CD4-positive, alpha-beta T cell (primary cell): ENCODE results near the gene ACADSB. TPM values are rescaled to one million over a fixed set of nuclear protein-coding genes. Genes with fewer than 3 reads are reported as not detected.

Source experiments
- ATAC-seq: fragments of 200-7000 bp; cut with Tn5 transposase; one replicate; pipeline ENCODE4 v1.10.0; 2022; ENCODE audit warnings: mild to moderate bottlenecking; ENCODE audit not compliant: poor library complexity
- CTCF ChIA-PET: fragments of 350-600 bp; sonication (Branson Sonifier 250); formaldehyde crosslinking; loops from one replicate; lab custom pipeline; 2021; ENCODE audit warnings: antibody characterized with exemption, inconsistent platforms; lab: Charles Lee
- POLR2A ChIA-PET: fragments of 350-600 bp; sonication (Branson Sonifier 250); formaldehyde crosslinking; loops from one replicate; lab custom pipeline; 2021; ENCODE audit warnings: antibody characterized with exemption, inconsistent platforms; lab: Charles Lee
- DNase-seq, 14 experiments: peaks; one replicate each; pipeline ENCODE4 v3.0.0-alpha.2; 2013 to 2020; ENCODE audit warnings: mixed read lengths in 2 of 14
- H3K27ac ChIP-seq, 2 donors: one replicate each; pipeline versions ENCODE4 v1.5.1 to v1.7.0; 2013; ENCODE audit warnings: low read length in 2 of 2, low read depth in 1 of 2, mild to moderate bottlenecking in 1 of 2
- H3K27me3 ChIP-seq, 2 experiments: 1 replicate in 1 of 2; 2 replicates in 1 of 2; pipeline versions ENCODE4 v1.6.1 to v1.7.0; 2013; ENCODE audit warnings: low read length in 2 of 2, control low read depth in 1 of 2, mild to moderate bottlenecking in 1 of 2, moderate library complexity in 1 of 2; ENCODE audit not compliant: insufficient read depth in 2 of 2, control insufficient read depth in 1 of 2
- H3K36me3 ChIP-seq: one replicate; pipeline ENCODE4 v1.6.1; 2013; ENCODE audit warnings: low read length, control low read depth; ENCODE audit not compliant: insufficient read depth
- H3K4me1 ChIP-seq: one replicate; pipeline ENCODE4 v1.6.1; 2013; ENCODE audit warnings: low read length, control low read depth; ENCODE audit not compliant: insufficient read depth
- H3K4me3 ChIP-seq: one replicate; pipeline ENCODE4 v1.5.1; 2013; ENCODE audit warnings: mild to moderate bottlenecking, low read length, moderate library complexity
- H3K9me3 ChIP-seq, 2 experiments: 1 replicate in 1 of 2; 2 replicates in 1 of 2; pipeline versions ENCODE4 v1.6.1 to v1.7.0; 2013; ENCODE audit warnings: low read length in 2 of 2, mild to moderate bottlenecking in 2 of 2, control low read depth in 1 of 2, moderate library complexity in 1 of 2; ENCODE audit not compliant: control insufficient read depth in 1 of 2, insufficient read depth in 1 of 2
- H3K27ac Mint-ChIP-seq: one replicate; pipeline ENCODE4 v1.8.0; 2020; ENCODE audit warnings: mixed read lengths
- H3K27me3 Mint-ChIP-seq: one replicate; pipeline ENCODE4 v1.8.0; 2021; ENCODE audit warnings: mixed read lengths
- H3K36me3 Mint-ChIP-seq: one replicate; pipeline ENCODE4 v1.8.0; 2021; ENCODE audit warnings: low read depth, mixed read lengths
- H3K4me1 Mint-ChIP-seq: one replicate; pipeline ENCODE4 v1.8.0; 2021; ENCODE audit warnings: low read depth, mixed read lengths
- H3K4me3 Mint-ChIP-seq: one replicate; pipeline ENCODE4 v1.8.0; 2020; ENCODE audit warnings: mild to moderate bottlenecking, mixed read lengths
- H3K9me3 Mint-ChIP-seq: one replicate; pipeline ENCODE4 v1.8.0; 2020; ENCODE audit warnings: mixed read lengths
- intact Hi-C, 2 experiments: fragments of 100-400 bp; cut with DNase I in 1 of 2; cut with micrococcal nuclease in 1 of 2; formaldehyde crosslinking; loops; one replicate each; pipeline versions ENCODE4 v1.15.1 to v1.9.0; 2023 to 2025; cut with DNase I, micrococcal nuclease
- total RNA-seq, 174 experiments: library from RNA in 2 of 174; stranded (reverse) in 2 of 174; gene quantifications; one replicate each; pipeline ENCODE4 v1.2.3 and lab custom pipeline; 2021 to 2026
- TF ChIP-seq, protein P1 (sequence below): fragments of 200-600 bp; IDR thresholded peaks from one replicate; pipeline ENCODE4 v1.8.0; 2022; ENCODE audit warnings: antibody characterized with exemption, mild to moderate bottlenecking

ACADSB gene
- total RNA-seq, 2 experiments from 2014 or later: 16.6 to 17.9 TPM

DNA sequence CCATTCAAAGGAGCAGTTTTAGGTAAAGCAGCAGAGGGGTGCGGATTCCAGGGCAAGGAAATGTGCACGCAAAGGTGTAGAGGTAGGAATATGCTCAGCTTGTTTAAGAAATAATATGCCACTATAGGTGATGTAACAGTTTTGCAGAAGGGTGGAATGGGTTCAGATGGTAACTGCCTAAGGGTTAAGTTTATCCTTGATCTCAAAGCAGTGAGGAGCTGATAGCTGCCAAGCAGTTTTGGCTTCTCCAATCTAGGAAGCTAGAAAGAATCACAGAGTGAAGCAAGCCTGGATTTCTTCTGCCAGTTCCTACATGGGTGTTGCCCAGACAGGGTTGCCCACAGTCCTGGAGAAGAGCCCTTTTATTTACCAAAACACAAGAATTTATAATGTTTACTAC, 6.0 kb downstream of the ACADSB start:
- DNase-seq: no peak
- peaks cover 4% of the 10 kb centered on the region for H3K36me3 Mint-ChIP-seq
- Histone ChIP-seq H3K4me1 (peaks cover 6% of the 10 kb centered on the region), H3K9me3 (no peaks in the 10 kb centered on the region), H3K36me3 (peaks cover 6% of the 10 kb centered on the region), H3K4me3 (no peak overlapping the region), H3K27me3 (no peaks in the 10 kb centered on the region), H3K27ac (no peak overlapping the region)
- CTCF ChIA-PET: interaction anchor here (1.2 kb wide), 1 partner anchor 35 kb away, joined by 3 read pairs; the partner anchor contains the start of gene PSTK
- H3K9me3 Mint-ChIP-seq: no peaks in the 10 kb centered on the region
- ATAC-seq: no peak
- TF ChIP-seq, protein P1, sequence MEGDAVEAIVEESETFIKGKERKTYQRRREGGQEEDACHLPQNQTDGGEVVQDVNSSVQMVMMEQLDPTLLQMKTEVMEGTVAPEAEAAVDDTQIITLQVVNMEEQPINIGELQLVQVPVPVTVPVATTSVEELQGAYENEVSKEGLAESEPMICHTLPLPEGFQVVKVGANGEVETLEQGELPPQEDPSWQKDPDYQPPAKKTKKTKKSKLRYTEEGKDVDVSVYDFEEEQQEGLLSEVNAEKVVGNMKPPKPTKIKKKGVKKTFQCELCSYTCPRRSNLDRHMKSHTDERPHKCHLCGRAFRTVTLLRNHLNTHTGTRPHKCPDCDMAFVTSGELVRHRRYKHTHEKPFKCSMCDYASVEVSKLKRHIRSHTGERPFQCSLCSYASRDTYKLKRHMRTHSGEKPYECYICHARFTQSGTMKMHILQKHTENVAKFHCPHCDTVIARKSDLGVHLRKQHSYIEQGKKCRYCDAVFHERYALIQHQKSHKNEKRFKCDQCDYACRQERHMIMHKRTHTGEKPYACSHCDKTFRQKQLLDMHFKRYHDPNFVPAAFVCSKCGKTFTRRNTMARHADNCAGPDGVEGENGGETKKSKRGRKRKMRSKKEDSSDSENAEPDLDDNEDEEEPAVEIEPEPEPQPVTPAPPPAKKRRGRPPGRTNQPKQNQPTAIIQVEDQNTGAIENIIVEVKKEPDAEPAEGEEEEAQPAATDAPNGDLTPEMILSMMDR: no peak
- intact Hi-C loops: loop anchor here in 1 of 2 experiments (10.0 kb wide), 2 partner anchors 1040 to 1400 kb away; partner anchors contain the start of genes NSMCE4A and OAT
- H3K4me3 Mint-ChIP-seq: no peak overlapping the region
- H3K4me1 Mint-ChIP-seq: peaks cover 22% of the 10 kb centered on the region
- no peak overlapping the region for H3K27ac Mint-ChIP-seq
- POLR2A ChIA-PET: no interaction called here
- H3K27me3 Mint-ChIP-seq: no peaks in the 10 kb centered on the region

DNA sequence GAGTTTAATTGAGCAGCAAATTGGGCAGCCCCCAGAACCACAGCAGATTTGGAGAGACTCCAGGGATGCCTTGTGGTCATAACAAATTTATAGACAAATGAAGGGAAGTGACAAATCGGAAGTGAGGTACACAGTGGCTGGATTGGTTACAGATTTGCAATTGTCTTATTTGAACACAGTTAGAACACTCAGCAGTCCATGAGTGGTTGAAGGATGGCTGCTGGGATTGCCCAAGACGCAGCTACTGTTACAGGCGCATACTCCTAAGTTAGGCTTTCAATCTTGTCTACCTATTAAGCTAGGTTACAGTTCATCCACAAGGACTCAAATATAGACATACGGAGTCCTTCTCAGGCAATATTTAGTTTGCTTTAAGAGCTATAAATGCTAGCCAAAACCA, 7.4 kb downstream of the ACADSB start:
- POLR2A ChIA-PET: no interaction called here
- Mint-ChIP-seq H3K4me3 (no peak overlapping the region), H3K36me3 (peaks cover 4% of the 10 kb centered on the region), H3K4me1 (peaks cover 10% of the 10 kb centered on the region), H3K27ac (no peak overlapping the region), H3K27me3 (no peaks in the 10 kb centered on the region), H3K9me3 (no peaks in the 10 kb centered on the region)
- Histone ChIP-seq H3K27me3 (no peaks in the 10 kb centered on the region), H3K36me3 (peaks cover 6% of the 10 kb centered on the region), H3K4me3 (no peak overlapping the region), H3K27ac (no peak overlapping the region), H3K9me3 (no peaks in the 10 kb centered on the region), H3K4me1 (peaks cover under 1% of the 10 kb centered on the region)
- TF ChIP-seq, protein P1: no peak
- intact Hi-C loops: loop anchor here in 1 of 2 experiments (10.0 kb wide), 2 partner anchors 1041 to 1399 kb away; partner anchors contain the start of genes NSMCE4A and OAT
- CTCF ChIA-PET: no interaction called here
- no peak for DNase-seq
- ATAC-seq: no peak

DNA sequence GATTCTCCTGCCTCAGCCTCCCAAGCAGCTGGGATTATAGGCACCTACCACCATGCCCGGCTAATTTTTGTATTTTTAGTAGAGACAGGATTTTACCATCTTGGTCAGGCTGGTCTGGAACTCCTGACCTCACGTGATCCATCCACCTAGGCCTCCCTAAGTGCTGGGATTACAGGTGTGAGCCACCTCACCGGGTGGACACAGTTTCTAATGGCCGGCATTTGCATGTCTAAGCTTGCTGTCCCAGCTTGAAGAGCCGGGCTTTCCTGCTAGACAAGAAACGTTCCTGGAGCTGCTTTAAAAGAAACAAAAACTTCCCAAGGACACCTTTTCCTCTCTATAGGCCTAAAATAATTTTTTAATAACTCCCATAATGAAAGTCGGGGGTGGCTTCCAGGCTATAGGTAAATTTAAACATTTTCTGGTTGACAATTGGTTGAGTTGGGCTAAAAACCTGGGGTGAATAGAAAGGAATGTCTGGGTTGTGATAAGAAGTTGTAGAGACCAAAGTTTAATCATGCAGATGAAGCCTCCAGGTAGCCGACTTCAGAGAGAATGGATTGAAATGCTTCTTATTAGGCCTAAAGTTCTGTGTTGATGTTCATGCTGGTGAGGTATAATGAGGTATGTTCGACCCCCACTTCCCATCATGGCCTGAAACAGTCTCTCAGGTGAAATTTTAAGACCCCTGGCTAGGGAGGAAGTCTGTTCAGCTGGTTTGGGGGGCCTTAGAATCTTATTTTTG, 8.8 kb downstream of the ACADSB start:
- Mint-ChIP-seq H3K9me3 (no peaks in the 10 kb centered on the region), H3K4me3 (no peak overlapping the region), H3K27me3 (no peaks in the 10 kb centered on the region), H3K27ac (no peak overlapping the region), H3K36me3 (peaks cover 4% of the 10 kb centered on the region), H3K4me1 (peaks cover 10% of the 10 kb centered on the region)
- no peak for ATAC-seq
- TF ChIP-seq, protein P1: no peak
- Histone ChIP-seq H3K27ac (no peak overlapping the region), H3K4me3 (no peak overlapping the region), H3K4me1 (no peaks in the 10 kb centered on the region), H3K9me3 (no peaks in the 10 kb centered on the region), H3K27me3 (no peaks in the 10 kb centered on the region), H3K36me3 (peaks cover 2% of the 10 kb centered on the region)
- no peak for DNase-seq
- ChIA-PET CTCF (no interaction called here), POLR2A (no interaction called here)
- intact Hi-C loops: loop anchor here in 1 of 2 experiments (10.0 kb wide), 2 partner anchors 1043 to 1397 kb away; partner anchors contain the start of genes NSMCE4A and OAT
